ENCODE data around the gene SKIC2.

- TF ChIP-seq CTCF (conservative IDR thresholded peaks at IDR 0.05 in 1 of 2, IDR thresholded peaks at IDR 0.05 in 1 of 2; ENCODE audit: low read depth in 1 of 2, low read length in 2 of 2) = no peak
- no peak for TF ChIP-seq EZH2 (IDR thresholded peaks at IDR 0.05; ENCODE audit: low read length, missing control alignments)
Measured at GRCh38 chr6:31935021-31935420, 24.0 kb upstream of the SKIC2 start.

Data from fibroblast of lung (primary cell).